Right ventricle myocardium inferior (tissue), 1 donor: ENCODE measurements around the gene NXT2. TPM values are rescaled to one million over a fixed set of nuclear protein-coding genes. Genes with fewer than 3 reads are reported as not detected.
"Not testable (repeated sequence)": the region's sequence is repeated elsewhere in the genome, so short reads cannot be mapped to it uniquely, and the experiment has no call there.

Experiments used
- ATAC-seq: fragments of 200-7000 bp; cut with Tn5 transposase; one replicate; pipeline ENCODE4 v1.9.1; 2020; ENCODE audit warnings: mild to moderate bottlenecking, moderate library complexity
- DNase-seq: peaks from one replicate; pipeline ENCODE4 v3.0.0; 2021; ENCODE audit errors: missing footprints
- intact Hi-C: fragments of 100-400 bp; cut with DNase I; formaldehyde crosslinking; loops from one replicate; pipeline ENCODE4 v1.11.0; 2022
- long read RNA-seq: library from polyadenylated mRNA; unstranded; transcript quantifications from one replicate; pipeline ENCODE4 v2.0.0, GENCODE V29; 2021
- total RNA-seq: library from RNA; stranded (reverse); fragmentation: NEBNext Ultra II Directional; extraction: Animal tissue kit (Norgen Biotek cat#: 25700); gene quantifications from one replicate; pipeline ENCODE4 v1.2.1, GENCODE V29; 2021
- donor health status: DM: no; HTN: yes; CAD: no; lungs with severe emphysema.

The NXT2 gene
- 2.2 TPM for total RNA-seq
- long read RNA-seq, partial matches to known transcripts: 0 of 2 reads
- long read RNA-seq, other reads (novel, unspliced or antisense): 0 of 2 reads

DNA sequence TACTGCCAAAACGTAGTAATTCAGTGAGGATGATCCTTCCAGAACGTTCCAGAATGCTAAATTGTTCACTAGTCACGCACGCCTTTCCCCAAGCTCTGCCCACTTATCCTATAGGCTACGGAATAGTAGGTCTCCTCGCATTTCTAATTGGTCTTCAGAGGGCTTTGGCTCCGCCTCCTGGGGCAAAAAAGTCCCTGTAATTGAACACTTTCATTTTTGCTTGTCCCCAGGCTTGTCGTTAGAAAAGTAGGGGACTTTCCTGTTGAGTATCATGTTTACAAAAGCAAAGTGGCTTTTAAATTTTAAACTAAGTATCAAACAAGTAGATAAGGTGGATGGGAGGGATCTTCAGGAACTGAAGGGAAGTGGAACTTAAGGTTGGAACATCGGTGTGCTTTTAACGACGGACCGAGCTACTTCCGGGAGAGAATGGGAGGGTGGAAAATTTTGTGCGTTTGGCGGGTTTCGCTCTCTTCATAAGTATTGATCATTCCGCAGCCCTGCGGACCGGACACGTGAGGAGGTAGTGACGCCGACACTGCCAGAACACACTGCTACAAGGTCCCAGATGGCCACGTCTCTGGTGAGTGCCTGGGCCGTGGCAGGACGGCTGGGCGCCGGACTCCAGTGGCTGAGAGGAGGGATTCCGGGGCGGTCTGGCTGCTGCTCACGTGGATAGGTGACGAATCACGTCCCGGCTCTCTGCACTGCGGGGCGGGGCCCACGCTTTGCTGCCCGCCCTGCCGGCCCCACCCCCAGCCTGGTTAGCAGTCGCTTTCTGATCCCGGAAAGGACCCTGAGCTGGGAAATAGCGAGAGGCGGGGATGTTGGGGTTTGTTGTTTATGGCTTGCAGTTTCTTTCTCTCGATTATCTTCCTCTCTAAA lies at the start of gene NXT2:
NXT2 (plus strand) TSS at position 406 of the 885 bp plus-strand sequence; CDS start at position 569, 163 bp downstream.
- DNase-seq: peak; percentile 95
- intact Hi-C loops: loop anchor here (5.0 kb wide), 1 partner anchor 86 kb away; no protein-coding TSS in a partner anchor
- ATAC-seq: peak; percentile 100

DNA sequence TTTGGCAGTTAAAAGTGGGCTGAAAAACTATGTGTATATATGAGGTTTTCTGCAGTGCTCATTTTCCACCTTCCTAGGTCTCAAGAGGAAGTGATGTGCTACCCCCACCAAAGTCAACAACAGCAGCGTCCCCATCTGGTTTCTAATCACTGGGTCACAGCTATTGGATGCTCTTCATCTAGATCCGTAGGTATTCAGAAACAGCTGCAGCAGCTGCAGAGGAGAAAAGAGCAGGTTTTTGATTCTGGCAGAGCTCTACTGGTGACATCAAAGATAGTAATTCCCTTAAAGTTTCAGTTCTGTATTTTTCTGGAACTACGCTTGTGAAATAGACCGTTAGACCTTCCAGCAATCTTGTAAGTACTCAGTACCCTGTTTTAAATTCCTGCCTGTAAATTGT lies 49.0 kb upstream of the NXT2 start:
- DNase-seq (no peak), ATAC-seq (no peak)
- intact Hi-C loops: loop anchor here (10.0 kb wide), 1 partner anchor 397 kb away; no protein-coding TSS in a partner anchor

DNA sequence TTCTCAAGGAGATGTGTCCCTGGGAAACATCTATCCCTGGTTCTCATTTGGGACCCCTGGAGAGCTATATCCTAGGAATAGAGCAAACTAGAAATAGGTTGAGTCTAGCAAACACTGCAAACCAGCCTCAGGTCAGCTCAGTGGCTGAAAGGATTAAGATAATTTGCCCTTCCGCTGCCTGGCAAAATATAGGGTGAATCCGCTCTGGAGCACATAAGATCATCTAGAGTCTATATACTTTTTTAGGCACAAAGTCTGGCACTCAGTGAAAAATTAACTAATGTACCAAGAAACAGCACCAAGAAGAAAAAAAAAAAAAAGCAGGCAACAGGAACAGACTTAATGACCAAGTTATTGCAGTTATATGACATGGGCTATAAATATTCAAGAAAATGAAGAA lies 47.5 kb upstream of the NXT2 start:
- ATAC-seq: no peak
- no peak for DNase-seq
- intact Hi-C loops: loop anchor here (10.0 kb wide), 1 partner anchor 396 kb away; no protein-coding TSS in a partner anchor

DNA sequence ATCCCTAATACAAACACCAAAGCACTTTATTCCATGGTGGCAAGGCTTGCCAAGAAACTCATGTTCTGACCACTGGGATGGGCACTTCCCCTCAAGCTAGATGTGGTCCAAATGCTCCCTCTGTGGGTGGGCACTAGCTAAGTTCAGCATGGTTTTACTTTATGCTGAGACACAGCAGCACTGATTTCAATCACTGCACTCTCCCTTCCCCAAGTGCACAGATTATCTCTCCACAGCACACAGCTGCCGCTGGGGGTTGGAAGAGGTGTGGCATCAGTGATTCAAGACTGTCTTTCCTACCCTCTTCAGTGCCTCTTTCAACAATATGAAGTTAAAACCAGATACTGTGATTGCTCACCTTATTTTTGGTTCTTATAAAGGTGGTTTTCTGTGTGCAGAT lies 38.2 kb upstream of the NXT2 start:
- intact Hi-C loops: no loop called here
- ATAC-seq: no peak

DNA sequence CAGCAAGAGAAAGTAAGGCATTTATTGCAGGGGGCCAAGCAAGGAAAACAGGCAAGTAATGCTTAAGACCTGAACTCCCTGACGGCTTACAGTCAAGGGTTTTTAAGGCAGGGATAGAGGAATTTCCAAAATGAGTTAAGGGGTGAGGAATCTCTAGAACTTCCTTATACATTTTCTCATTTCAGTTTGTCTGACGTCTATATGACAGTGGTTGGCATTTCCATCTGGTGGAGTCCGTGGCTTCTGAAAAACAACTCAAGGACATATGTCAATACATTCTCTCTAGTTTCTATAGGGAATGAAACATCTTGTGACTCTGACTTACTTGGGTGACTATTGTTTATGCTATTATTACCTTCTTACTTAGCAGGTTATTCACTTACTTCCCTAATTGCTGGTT lies 35.5 kb upstream of the NXT2 start:
- intact Hi-C loops: no loop called here
- DNase-seq (no peak), ATAC-seq (no peak)

More for the DNA sequence above, 38.2 kb upstream of the NXT2 start:
- no peak for DNase-seq

DNA sequence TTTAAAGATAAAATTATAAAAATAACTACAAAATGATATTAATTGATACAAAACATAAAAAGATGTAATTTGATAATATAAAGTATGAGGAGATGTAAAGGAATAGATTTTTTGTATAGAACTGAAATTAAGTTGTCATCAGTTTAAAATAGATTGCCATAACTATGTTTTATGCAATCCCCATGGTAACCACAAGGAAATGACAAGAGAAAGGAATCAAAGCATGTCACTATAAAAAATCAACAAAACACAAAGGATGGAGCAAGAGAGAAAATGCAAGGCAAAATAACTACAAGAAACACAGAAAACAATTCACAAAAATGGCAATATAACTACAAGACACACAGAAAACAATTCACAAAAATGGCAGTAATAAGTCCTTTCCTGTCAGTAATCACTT lies 27.7 kb upstream of the NXT2 start:
- no peak for DNase-seq

DNA sequence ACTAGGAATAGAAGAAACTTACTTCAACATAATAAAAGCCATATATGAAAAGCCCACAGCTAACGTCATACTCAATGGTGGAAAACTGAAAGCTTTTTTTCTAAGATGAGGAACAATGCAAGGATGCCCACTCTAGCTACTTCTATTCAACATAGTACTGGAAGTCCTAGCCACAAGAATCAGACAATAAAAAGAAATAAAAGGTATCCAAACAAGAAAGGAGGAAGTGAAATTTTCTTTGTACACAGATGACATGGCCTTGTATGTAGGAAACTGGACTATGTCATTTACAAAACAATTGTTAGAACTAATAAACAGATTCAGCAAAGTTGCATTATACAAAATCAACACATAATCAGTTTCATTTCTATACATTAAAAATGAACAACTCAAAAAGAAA lies 25.5 kb upstream of the NXT2 start:
- DNase-seq (no peak), ATAC-seq (no peak)
- intact Hi-C loops: no loop called here

More for the DNA sequence above, 27.7 kb upstream of the NXT2 start:
- intact Hi-C loops: no loop called here
- no peak for ATAC-seq

DNA sequence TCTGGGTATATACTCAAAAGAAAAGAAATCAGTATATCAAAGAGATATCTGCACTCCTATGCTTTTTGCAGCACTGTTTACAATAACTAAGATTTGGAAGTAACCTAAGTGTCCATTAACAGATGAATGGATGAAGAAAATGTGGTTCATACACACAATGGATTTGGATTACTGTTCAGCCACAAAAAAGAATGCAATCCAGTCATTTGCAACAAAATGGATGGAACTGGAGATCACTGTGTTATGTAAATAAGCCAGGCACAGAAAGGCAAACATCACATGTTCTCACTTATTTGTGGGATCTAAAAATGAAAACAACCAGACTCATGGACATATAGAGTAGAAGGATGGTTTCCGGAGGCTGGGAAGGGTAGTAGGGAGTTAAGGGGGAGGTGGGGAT lies 17.6 kb upstream of the NXT2 start:
- intact Hi-C loops: no loop called here
- DNase-seq: no peak
- ATAC-seq: no peak

DNA sequence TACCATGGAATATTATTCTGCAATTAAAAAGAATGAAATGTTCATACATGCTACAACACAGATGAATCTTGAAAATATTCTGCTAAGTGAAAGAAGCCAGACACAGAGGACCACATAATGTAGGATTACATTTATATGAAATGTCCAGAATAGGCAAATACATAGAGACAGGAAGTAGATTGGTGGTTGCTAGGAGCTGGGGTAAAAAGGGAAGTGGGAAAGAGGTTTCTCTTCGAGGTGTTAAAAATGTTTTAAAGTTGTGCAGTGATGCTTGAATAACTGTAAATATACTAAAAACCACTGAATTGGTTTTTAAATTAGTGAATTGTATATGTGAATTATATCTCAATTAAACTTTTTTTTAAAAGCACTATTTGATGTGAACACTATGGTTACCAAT lies 3.6 kb upstream of the NXT2 start:
- intact Hi-C loops: no loop called here
- DNase-seq (no peak), ATAC-seq (no peak)

DNA sequence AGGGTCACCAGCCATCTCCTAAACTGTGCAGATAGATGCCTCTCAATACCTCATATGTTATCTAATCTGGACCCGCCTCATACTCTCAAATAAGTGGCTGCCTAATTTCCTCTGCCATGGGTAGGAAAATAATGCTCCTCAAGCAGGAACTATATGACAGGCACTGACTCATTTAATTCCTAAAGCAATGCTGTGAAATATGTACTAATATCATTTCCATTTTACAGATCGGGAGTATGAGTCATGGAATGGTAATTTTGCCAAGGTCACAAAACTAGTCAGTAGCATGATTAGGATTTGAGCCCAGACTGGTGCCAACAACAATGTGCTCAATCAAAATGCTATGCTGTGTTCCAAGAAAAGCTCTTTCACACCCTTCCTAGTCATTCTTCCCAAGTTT lies 3.0 kb upstream of the NXT2 start:
- intact Hi-C loops: no loop called here
- no peak for ATAC-seq
- no peak for DNase-seq

DNA sequence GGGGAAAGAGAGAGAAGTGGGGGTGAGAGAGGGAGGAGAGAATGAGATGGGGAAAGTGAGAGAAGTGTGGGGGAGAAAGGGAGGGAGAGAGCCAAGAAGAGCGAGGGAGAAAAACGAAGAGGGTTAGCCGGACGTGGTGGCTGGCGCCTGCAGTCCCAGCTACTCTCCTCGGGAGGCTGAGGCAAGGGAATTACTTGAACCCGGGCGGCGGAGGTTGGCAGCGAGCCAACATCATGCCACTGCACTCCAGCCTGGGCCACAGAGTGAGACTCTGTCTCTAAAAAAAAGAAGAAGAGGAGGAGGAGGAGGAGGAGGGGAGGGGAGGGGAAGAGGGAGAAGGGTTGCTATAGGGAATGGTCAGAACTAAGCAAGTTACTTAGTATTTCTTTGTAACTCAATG lies 1.7 kb upstream of the NXT2 start:
- DNase-seq (no peak), ATAC-seq (no peak)
- intact Hi-C loops: loop anchor here (5.0 kb wide), 1 partner anchor 87 kb away; no protein-coding TSS in a partner anchor

DNA sequence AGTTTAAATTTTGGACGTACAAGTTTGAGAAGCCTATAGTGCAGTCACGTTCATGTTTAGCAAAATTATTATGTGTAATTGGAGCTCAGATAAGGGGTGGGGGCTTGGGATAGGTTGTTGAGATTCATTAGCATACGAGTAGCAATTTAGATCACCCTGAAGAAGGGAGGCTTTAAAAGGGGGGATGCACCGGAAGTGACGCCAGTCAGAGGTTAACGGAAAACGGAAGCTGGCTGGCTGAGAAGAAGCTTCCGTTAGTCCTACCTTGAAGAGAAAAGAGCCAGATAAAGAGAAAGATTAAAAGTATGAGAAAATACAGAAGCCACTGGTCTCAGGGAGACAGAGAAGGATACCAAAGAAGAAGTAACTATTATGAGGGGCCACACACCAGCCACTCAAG lies 1.1 kb upstream of the NXT2 start:
- DNase-seq (no peak), ATAC-seq (no peak)
- intact Hi-C loops: loop anchor here (5.0 kb wide), 1 partner anchor 87 kb away; no protein-coding TSS in a partner anchor

DNA sequence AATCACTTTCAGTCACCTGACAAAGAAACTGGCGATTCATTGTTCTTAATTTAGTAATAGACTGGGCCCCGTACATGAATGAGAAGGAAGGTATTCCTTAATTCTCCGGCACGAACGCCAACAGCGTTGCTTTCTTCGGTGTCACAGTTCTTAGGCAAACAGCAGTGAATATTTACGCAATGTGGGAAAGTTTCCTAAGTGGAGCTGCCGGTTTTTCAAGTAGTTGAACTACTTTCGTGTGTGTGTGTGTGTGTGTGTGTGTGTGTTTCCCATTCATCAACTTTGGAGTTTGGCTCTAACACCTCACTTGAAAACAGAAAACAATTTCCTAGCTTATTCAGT lies 651 bp downstream of the NXT2 start:
- no peak for DNase-seq
- intact Hi-C loops: loop anchor here (5.0 kb wide), 1 partner anchor 85 kb away; no protein-coding TSS in a partner anchor

DNA sequence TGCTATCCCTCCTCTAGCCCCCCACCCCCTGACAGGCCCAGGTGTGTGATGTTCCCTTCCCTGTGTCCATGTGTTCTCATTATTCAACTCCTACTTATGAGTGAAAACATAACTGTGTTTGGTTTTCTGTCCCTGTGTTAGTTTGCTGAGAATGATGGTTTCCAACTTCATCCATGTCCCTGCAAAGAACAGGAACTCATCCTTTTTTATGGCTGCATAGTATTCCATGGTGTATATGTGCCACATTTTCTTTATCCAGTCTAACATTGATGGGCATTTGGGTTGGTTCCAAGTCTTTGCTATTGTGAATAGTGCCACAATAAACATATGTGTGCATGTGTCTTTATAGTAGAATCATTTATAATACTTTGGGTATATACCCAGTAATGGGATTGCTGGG lies 2.4 kb downstream of the NXT2 start:
- intact Hi-C loops: loop anchor here (5.0 kb wide), 1 partner anchor 83 kb away; no protein-coding TSS in a partner anchor
- not testable (repeated sequence) for ATAC-seq, DNase-seq

More for the DNA sequence above, 651 bp downstream of the NXT2 start:
- ATAC-seq: peak; percentile 23

DNA sequence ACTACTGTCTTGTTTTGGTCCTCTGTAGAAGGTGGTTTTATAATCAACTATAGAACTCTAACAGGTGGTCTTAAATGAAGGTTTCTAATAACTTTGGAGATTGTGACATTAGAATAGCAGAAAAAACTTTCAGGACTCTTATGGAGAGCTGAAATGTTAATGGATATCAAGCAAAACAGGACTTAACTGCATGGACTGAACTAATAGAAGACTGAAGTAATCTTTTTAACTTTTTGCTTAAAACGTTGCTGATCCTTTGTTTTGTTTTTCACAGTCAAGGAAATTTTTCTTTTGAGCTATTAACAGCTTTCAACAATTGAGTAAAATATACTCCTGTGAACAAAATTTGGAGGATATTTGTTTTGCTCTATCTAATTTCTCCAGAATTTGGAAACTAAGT lies 17.2 kb downstream of the NXT2 start:
- no peak for ATAC-seq
- no peak for DNase-seq
- intact Hi-C loops: no loop called here

DNA sequence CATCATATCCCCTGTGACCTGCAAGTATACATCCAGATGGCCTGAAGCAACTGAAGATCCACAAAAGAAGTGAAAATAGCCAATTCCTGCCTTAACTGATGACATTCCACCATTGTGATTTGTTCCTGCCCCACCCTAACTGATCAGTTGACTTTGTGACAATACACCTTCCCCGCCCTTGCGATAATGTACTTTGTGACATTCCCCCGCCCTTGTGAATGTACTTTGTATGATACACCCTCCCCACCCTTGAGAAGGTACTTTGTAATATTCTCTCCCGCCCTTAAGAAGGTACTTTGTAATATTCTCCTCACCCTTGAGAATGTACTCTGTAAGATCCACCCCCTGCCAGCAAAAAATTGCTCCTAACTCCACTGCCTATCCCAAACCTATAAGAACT lies 39.4 kb downstream of the NXT2 start:
- intact Hi-C loops, ATAC-seq, DNase-seq: not testable (repeated sequence)

DNA sequence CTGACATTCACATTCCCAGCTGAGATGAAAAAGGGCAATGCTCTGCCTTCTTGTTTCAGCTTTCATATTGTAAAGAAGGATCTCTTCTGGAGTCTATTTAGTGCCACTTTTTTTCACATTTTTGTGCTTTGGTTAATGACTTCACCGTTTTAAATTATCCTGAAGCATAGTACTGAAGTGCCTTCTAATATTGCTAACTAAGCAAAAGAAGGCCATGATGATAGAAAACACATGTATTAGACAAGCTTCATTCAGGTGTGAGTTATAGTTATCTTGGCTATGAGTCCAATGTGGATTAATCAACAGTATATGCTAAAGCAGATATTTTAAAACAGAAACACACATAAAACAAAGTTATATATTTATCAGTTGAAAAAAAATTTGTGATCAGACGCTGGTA lies 40.4 kb downstream of the NXT2 start:
- DNase-seq (no peak), ATAC-seq (no peak)
- intact Hi-C loops: no loop called here

DNA sequence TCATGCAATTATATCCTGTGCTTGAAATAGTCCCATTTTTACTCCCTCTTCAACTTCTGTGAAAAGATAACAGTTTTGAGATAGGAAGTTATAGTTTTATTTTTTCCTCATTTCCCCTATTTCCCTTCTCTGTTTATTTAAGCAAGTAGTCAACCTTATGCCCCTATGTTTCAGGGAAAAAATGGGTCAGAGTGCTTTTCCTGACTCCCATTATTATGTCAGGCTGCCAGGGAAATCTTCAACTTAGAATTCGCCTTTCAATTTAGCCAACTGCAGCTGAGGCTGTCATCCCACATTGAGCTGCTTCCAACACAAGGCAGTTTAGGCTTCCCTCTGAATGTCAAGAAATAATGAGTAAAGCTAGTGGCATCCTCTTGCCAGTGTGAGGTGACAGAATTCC lies 42.3 kb downstream of the NXT2 start:
- DNase-seq: no peak
- no peak for ATAC-seq
- intact Hi-C loops: no loop called here

DNA sequence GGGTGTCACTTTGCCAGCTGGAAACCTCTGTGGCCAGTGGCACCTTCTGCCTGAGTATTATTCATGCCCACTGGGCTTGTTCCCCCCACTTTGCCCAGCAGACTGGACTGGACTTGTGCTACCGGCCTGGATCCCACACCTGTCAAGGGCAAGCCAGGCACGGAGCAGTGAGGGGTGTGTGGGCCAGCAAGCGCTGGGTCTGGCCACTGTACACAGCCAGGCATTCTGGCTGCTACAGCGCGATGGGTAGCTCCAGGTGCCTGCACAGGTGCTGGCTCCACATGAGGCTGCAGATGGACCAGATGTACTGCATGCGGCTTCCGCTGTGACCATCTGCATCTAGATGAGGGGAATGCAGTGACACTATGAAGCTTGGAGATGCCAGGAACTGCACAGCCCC lies 48.8 kb downstream of the NXT2 start:
- intact Hi-C loops: no loop called here
- ATAC-seq (no peak), DNase-seq (no peak)

DNA sequence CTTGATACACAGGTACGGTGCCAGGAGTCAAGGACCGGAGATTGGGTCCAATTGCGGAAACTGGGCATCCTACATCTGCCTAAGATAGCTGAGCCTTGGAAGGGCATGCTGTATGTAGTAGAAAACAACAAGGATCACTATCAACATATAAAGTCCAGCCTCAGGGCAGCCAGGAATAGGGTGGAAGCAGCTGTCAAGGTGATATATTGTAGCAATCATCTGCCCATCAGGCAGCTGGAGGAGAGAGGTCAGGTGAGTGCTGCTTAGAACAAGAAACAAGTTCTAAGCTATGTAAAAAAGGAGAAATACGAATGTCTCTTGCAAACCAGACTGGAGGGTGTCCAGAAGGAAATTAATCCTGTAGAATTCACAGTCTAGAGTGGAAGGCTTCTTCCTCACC lies 53.5 kb downstream of the NXT2 start:
- DNase-seq (no peak), ATAC-seq (no peak)
- intact Hi-C loops: no loop called here
